M059J (cell line): ENCODE data around the gene FCER2. TPM values are rescaled to one million over a fixed set of nuclear protein-coding genes. Genes with fewer than 3 reads are reported as not detected.
"Not testable (repeated sequence)": the region's sequence is repeated elsewhere in the genome, so short reads cannot be mapped to it uniquely, and the experiment has no call there.

Source experiments
- DNase-seq: peaks from one replicate; pipeline ENCODE4 v3.0.0-alpha.2; 2012; ENCODE audit warnings: low read depth
- total RNA-seq: library from RNA; depleted of rRNA; stranded (reverse); fragments of >200 nt; shearing (Covaris generic); gene quantifications from 2 replicates; pipeline ENCODE4 v1.2.3, GENCODE V29; 2014; rRNA removed

The FCER2 gene
- total RNA-seq, 1 experiment from 2014 or later = not detected

- no peak for DNase-seq
Observed at GRCh38 chr19:7647156-7647555, 54.8 kb downstream of the FCER2 start.

- DNase-seq = no peak
Observed at GRCh38 chr19:7646426-7646700, 55.6 kb downstream of the FCER2 start.

GRCh38 chr19:7645656-7646425 lies 56.1 kb downstream of the FCER2 start:
- DNase-seq = no peak

- DNase-seq = no peak
Observed at GRCh38 chr19:7645163-7645562, 56.8 kb downstream of the FCER2 start.

GRCh38 chr19:7644550-7644877 lies 57.4 kb downstream of the FCER2 start:
- DNase-seq = no peak

GRCh38 chr19:7643629-7644549 lies 58.0 kb downstream of the FCER2 start:
- DNase-seq = not testable (repeated sequence)

- no peak for DNase-seq
Observed at GRCh38 chr19:7643031-7643415, 58.9 kb downstream of the FCER2 start.

GRCh38 chr19:7642295-7643030 lies 59.5 kb downstream of the FCER2 start:
- no peak for DNase-seq

GRCh38 chr19:7641290-7642276 lies 60.3 kb downstream of the FCER2 start:
- no peak for DNase-seq

- DNase-seq = no peak
Observed at GRCh38 chr19:7640803-7641202, 61.1 kb downstream of the FCER2 start.

GRCh38 chr19:7639863-7640348 lies 62.0 kb downstream of the FCER2 start:
- no peak for DNase-seq

GRCh38 chr19:7638802-7639465 lies 63.0 kb downstream of the FCER2 start:
- no peak for DNase-seq

Other genes starting within 250 kb of the FCER2 start
- 0.20 and 0.74 TPM in 2 replicates for gene PEX11G, start 213.1 kb downstream of the FCER2 start, total RNA-seq
- gene ZNF358, start 186.0 kb downstream of the FCER2 start, total RNA-seq = 27.2 and 55.4 TPM in 2 replicates
- 2.9 and 7.8 TPM in 2 replicates for gene MCOLN1, start 179.5 kb downstream of the FCER2 start, total RNA-seq
- 46.3 and 86.0 TPM in 2 replicates for gene PNPLA6, start 166.4 kb downstream of the FCER2 start, total RNA-seq
- 0.15 TPM in 1 of 2 replicates, not detected in the other for gene CAMSAP3, start 106.3 kb downstream of the FCER2 start, total RNA-seq
- 26.0 and 38.5 TPM in 2 replicates for gene XAB2, start 72.6 kb downstream of the FCER2 start, total RNA-seq
- gene PET100, start 72.3 kb downstream of the FCER2 start, total RNA-seq = 54.8 and 67.8 TPM in 2 replicates
- not detected in 2 replicates for gene PCP2, start 68.4 kb downstream of the FCER2 start, total RNA-seq
- gene STXBP2, start 65.0 kb downstream of the FCER2 start, total RNA-seq = 0.30 and 2.8 TPM in 2 replicates
- not detected in 2 replicates for gene RETN, start 33.1 kb downstream of the FCER2 start, total RNA-seq
- gene MCEMP1, start 25.0 kb downstream of the FCER2 start, total RNA-seq = not detected in 2 replicates
- 89.9 and 101 TPM in 2 replicates for gene TRAPPC5, start 21.3 kb downstream of the FCER2 start, total RNA-seq
- gene CLEC4G, start 30.0 kb upstream of the FCER2 start, total RNA-seq = not detected in 2 replicates
- not detected in 2 replicates for gene CD209, start 45.4 kb upstream of the FCER2 start, total RNA-seq
- gene CLEC4M, start 61.1 kb upstream of the FCER2 start, total RNA-seq = not detected in 2 replicates
- 20.7 and 29.2 TPM in 2 replicates for gene EVI5L, start 128.1 kb upstream of the FCER2 start, total RNA-seq
- not detected in 2 replicates for gene PRR36, start 172.3 kb upstream of the FCER2 start, total RNA-seq
- 7.6 and 15.2 TPM in 2 replicates for gene LRRC8E, start 186.4 kb upstream of the FCER2 start, total RNA-seq
- 6.8 and 8.3 TPM in 2 replicates for gene MAP2K7, start 201.7 kb upstream of the FCER2 start, total RNA-seq
- 1.1 and 2.9 TPM in 2 replicates for gene TGFBR3L, start 212.7 kb upstream of the FCER2 start, total RNA-seq
- gene SNAPC2, start 218.2 kb upstream of the FCER2 start, total RNA-seq = 16.0 and 16.1 TPM in 2 replicates
- gene CTXN1, start 224.0 kb upstream of the FCER2 start, total RNA-seq = 6.7 and 10.1 TPM in 2 replicates
- 41.4 and 57.6 TPM in 2 replicates for gene TIMM44, start 241.5 kb upstream of the FCER2 start, total RNA-seq